Measurements from ENCODE around the gene CSTF2T.

CSTF2T gene
- long read RNA-seq, donor 1, full-length matches to known transcripts: 52 of 52 reads
- long read RNA-seq, donor 1, partial matches to known transcripts: 0 of 52 reads
- long read RNA-seq, donor 1, other reads (novel, unspliced or antisense): 0 of 52 reads
- long read RNA-seq, donor 2, full-length matches to known transcripts: 32 of 32 reads
- long read RNA-seq, donor 2, partial matches to known transcripts: 0 of 32 reads
- long read RNA-seq, donor 2, other reads (novel, unspliced or antisense): 0 of 32 reads
- long read RNA-seq, donor 3, full-length matches to known transcripts: 27 of 27 reads
- long read RNA-seq, donor 3, partial matches to known transcripts: 0 of 27 reads
- long read RNA-seq, donor 3, other reads (novel, unspliced or antisense): 0 of 27 reads
- long read RNA-seq, donor 4, full-length matches to known transcripts: 57 of 57 reads
- long read RNA-seq, donor 4, partial matches to known transcripts: 0 of 57 reads
- long read RNA-seq, donor 4, other reads (novel, unspliced or antisense): 0 of 57 reads
- long read RNA-seq, donor 5, full-length matches to known transcripts: 35 of 35 reads
- long read RNA-seq, donor 5, partial matches to known transcripts: 0 of 35 reads
- long read RNA-seq, donor 5, other reads (novel, unspliced or antisense): 0 of 35 reads
- long read RNA-seq, donor 6, full-length matches to known transcripts: 58 of 58 reads
- long read RNA-seq, donor 6, partial matches to known transcripts: 0 of 58 reads
- long read RNA-seq, donor 6, other reads (novel, unspliced or antisense): 0 of 58 reads
- long read RNA-seq, donor 7, full-length matches to known transcripts: 80 of 80 reads
- long read RNA-seq, donor 7, partial matches to known transcripts: 0 of 80 reads
- long read RNA-seq, donor 7, other reads (novel, unspliced or antisense): 0 of 80 reads
- long read RNA-seq, donor 8, full-length matches to known transcripts: 59 of 59 reads
- long read RNA-seq, donor 8, partial matches to known transcripts: 0 of 59 reads
- long read RNA-seq, donor 8, other reads (novel, unspliced or antisense): 0 of 59 reads

DNA sequence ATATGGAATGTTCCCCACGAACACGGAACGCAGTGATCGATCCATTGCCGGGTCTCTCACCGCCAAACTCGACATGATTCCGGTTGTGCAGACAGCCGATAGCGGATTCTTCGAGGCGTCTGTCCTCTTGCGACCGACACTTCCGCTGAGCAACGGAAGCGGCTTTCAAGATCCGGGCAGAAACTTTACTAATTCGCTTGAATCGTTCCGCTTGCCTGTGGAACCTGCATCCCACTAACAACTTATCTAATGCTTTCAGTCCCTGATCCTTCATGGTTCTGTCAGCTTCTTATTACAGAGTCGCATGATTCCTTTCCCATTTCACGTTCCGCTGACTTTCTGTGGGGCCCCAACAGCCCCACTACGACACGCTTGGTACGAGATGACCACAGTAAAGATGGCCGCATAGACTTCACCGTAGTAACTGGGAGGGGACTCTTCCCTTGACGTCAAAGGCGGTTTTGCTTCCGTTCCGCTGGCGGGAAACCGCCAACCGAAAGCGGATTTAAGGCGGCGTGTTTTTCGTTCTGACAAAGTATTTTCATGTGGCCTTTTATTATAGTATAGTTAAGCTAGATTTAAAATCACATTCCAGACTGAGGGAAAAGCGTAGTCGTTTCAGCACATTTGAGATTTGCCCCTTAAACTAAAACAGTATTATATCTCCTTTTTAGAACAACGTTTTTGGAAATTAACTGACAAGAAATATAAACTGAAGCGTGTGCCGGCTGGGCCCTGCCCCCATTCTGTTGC lies at the start of gene CSTF2T:
TSS of gene CSTF2T (minus strand) at position 121 of the 753 bp plus-strand sequence. CDS start at position 75, 46 bp downstream.
- DNase-seq: peak; percentile 95

DNA sequence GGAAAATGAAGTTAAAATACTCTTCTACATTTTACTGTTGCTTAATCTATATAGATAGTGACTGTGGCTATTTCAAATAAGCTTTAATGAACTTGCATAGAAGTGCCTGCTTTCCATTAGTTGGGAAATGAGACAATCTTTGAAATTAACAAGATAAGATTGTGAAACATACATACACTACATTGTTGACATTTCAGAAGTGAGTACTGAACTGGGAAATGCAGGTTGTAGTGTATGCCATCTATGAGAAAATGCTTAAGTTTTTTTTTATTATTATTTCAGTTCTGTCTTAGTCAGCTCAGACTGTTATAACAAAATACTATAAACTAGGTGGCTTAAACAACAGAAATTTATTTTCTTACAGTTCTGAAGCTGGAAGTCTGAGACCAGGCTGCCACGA lies 49.6 kb upstream of the CSTF2T start:
- DNase-seq: no peak

- DNase-seq: no peak
These were observed 47.8 kb upstream of the CSTF2T start for GRCh38 chr10:51747216-51747615.

DNA sequence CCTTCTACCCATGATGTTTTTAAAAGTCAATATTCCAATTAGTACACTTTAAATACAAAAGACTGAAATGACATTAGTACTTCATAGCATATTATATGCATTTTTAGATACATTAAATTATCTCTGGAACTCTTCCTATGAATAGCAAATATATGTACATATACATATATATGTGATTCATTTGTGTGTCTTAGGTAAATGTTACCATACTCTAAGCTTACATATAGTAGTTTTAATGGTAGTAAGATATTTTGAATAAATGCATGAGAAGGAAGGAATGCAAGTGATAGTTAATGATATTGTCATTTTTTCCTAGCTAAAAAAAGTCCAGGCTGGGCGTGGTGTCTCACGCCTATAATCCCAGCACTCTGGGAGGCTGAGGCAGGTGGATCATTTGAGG lies 46.0 kb upstream of the CSTF2T start:
- no peak for DNase-seq

DNA sequence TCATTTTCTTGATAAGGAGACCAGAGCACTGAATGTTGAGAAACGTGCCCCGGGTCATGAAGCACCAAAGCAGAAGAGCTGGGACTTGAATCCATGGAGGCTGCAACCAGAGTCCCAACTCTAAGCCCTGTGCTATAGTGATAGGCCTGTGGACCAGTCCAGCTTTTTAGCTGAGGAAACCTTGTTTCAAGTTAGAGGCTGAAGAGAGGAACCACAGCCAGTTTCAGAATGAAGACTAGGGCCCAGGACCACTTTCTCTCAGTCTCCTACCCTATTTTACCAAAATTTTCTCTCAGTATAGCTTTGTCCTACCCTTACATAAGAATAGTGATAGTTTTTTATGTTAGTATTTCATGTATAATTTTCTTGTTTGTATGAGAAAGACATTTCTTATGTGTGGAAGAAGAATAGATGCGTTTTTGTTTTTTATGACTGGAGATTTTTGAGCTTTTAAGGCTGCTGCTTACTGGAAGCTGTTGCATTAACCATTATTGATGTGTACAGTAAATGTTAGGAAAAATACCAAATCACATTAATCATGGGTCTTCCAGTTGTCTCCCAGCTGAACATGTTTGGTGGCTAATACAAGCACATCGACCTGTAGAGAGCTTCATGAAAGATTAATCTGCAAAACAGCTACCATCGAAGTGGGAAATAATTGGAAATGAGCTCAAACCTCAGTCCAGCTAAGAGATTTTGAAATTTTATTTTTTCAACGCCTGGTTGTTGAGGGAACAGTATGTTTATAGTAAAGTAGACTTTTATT lies 45.0 kb upstream of the CSTF2T start:
- DNase-seq: no peak

DNA sequence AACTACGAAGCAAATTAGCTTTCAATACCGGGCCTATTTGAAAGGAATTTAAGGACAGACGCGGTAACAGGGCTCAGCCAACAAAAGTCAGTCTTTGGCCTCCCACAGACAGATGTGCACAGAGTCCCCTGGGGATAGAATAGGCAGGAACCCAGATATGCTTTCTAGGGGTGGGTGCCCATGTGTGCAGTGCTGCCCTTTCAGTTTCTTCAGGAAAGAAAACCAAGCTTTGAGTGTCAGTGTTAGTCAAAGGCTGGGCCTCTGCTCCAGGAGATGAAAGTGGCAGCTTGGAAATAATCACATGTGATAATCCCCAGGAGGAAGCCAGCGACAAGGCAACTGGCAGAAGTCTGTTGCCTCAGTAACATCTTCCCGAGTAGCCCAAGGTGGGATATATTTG lies 43.8 kb upstream of the CSTF2T start:
- no peak for DNase-seq

DNA sequence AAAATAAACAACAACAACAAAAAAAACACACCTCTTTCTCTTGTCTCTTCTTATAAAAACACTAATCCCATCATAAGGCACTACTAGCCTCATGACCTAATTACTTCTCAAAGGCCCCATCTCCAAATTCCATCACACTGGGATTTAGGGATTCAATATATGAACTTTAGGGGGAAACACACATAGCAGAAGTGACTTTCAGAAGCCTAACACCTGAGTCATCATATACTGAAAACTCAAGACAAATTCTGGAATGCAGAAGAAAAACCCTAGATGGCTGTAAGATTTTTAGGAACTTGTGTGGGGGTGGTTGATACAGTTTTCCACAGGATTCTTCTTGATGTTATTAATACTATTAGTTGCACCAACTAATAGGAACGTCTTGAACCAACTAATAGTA lies 33.7 kb upstream of the CSTF2T start:
- DNase-seq: no peak

DNA sequence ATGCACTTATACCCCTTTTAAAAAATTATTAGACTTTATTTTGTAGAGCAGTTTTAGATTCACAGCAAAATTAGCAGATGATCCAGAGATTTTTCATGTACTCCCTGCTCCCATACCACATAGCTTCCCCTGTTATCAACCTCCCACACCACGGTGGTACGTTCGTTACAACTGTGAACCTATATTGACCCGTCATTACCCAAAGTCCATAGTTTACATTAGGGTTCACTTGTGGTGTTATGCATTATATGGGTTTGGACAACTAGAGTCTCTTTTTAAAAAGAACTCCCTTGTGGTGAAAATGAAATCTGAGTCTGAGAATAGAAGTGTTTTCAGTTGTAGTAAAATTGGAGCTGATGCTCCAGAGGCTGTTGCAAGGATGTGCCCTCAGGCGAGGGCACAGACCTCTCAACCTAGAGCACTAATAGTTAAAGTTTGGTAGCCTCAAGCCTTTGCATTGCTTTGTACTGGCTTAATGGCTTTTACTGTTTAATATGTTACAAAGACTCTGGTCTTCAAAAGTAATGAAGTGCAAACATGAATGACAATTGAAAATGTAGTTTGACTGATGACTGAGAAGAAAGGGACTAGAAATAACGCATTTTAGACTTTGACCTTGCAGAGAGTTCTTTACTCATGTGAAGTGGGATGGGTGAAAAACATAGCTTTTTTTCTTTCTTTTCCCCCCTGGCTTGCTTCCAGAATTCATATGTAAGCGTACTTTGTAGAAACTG lies 30.6 kb upstream of the CSTF2T start:
- peak; percentile 26 for DNase-seq

GRCh38 chr10:51724038-51724437 lies 24.6 kb upstream of the CSTF2T start:
- no peak for DNase-seq

DNA sequence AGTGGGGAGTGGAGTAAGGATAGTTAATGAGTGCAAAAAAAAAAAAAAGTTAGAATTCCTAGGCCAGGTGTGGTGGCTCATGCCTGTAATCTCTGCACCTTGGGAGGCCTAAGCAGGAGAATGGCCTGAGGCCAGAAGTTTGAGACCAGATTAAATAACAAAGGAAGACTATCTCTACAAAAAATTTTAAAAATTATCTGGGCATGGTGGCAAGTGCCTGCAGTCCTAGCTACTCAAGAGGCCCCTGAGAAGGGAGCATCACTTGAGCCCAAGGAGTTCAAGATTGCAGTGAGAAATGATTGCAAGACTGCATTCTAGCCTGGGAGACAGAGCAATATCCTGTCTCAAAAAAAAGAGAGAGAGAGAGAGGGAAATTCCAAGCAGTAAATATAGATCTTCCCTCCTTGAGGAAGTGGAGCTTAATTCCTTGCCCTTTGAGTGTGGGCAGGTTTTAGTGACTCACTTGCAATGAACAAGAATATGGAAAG lies 19.5 kb upstream of the CSTF2T start:
- no peak for DNase-seq

DNA sequence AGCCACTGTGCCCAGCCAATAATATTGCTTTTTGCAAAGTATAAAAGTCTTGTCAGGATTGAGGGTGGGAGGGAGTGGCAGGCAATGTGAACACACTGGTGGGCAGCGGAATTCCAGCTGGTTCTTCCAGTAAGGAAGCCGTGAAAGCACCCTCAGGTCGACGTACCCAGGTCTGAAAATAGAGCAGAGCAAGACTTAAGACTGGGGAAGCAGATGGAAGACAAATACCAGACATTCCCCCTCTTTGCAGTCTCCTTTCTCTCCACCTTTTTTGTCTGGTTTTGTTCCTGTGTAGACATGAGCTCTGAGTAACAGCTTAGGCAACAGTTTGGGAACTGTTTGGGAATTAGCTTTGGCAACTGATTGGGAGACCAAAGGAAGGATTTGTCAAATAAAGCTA lies 17.6 kb upstream of the CSTF2T start:
- DNase-seq: no peak

DNA sequence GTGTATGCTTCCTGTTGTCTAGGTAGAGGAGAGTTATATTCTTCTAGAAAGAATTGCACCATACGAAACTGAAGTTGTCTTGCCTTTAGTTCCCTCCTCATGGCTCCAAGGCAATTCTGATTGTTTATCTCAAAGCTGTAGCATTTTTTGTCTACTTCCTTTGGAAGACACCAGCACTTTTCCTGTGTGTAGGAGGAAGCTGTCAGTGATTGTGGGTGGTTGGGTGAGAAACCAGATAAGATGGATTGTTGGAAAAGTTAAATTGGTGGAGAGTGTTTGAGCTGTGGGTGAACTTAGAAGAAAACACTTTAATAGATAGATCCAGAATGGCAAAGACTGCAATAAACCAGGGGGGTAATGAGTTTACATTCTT lies 12.1 kb upstream of the CSTF2T start:
- no peak for DNase-seq

DNA sequence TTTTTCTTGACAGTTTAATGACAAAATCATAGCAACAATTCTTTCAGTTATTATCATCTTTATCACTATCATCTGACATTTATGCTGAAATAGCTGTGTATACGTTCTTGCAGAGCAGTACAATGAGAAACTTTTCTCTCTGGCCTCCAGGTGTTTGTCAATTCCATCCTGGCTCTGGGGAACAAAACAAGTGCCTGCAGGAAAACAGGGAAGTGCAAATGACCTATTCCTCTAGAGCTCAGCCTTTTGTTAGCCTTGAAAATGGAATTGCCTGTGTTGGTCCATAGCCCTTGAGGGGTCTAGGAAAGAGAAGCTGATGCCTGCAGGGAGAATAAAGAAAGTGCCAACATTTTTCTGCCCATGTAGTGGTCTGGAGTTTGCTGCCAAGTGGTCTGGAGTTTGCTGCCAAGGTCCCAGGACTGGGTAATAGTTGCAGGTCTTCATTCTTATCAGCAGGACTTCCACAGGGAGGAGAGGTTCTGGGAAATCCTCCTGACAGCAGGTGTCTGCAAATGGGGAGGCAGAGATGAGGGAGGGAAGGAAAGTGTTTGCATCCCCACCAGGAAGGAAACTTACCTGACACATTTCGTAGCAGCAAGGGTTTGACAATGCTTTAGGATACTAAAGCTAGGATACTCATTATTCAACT lies 10.1 kb upstream of the CSTF2T start:
- DNase-seq: no peak

DNA sequence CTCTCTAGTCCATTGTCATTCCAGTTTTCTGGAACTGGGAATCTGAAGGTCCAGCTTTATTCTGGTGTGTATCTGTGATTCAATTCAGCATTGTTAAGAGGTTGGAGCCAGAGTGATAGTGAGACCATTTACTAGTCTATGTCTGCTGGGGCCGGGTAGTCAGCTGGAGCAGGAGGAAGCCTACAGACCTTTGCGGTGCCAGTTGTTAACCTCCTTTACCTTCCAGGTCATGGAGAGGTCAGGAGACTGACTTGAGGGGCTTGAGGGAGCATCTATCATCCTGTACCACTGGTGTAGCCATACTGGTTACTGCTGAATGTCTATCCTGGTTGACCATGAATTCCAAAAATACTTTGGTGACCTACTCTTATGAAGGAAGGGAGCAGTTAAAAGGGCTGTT lies 9.2 kb upstream of the CSTF2T start:
- DNase-seq: no peak

DNA sequence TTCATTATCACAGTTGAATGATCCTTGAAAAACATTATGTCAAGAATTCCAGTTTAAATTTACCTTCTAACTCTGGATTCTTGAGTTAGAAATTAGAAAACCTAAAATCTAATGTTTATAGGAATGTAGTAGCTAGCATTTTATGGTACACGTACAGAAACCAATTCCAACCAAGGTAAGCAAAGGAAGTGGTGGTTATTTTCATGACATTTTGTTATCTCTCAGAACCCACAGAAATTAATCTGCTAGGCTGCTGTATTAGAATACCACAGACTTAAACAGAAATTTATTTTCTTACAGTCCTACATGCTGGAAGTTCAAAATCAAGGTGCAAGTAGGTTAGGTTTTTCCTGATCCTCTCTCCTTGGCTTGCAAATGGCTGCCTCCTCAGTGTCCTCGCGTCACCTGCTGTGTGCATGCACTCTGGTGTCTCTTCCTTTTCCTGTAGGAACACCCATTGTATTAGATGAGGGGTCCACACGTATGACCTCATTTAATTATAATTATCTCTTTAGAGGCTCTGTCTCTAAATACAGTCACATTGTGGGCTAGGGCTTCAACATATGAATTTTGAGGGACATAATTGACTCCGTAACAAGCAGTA lies 8.5 kb upstream of the CSTF2T start:
- DNase-seq: no peak

DNA sequence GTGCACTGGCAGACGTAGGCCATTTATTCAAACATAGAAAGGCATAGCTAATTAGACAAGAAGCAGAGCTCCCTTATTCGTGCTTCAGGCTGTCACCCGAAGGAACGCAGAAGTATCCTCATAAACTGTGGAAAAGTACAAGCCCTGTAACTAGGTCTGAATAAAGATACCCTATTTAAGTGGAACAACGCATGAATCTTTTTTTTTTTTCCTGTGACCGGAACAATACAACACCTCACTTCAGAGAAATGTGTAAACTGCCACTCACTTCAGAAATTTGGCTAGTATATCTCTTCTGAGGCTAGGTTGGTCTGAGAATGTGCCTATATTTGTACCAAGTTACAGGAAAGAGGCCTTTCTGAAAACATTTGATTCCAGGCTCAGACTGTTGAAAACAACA lies 8.0 kb upstream of the CSTF2T start:
- no peak for DNase-seq

- no peak for DNase-seq
These were observed 6.8 kb upstream of the CSTF2T start for GRCh38 chr10:51706225-51706624.

DNA sequence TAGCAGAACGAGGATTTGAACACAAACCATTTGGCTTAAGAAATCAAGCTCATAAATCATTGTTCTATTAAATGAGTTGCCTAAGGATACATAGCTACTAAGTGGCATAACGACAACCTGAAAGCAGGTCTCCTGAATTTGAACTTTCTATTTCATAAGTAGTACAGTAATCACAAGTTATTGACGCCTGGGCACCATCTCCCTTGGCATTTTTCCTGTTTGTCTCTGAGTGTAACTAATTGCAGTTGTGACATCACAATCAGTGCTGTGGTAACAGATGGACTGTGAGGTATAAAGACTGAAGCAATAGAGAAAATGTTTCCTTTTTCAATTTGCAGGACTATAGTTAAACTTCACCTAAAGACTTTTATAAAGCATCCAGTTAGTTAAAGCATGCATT lies 6.4 kb upstream of the CSTF2T start:
- DNase-seq: no peak

- no peak for DNase-seq
These were observed 928 bp upstream of the CSTF2T start for GRCh38 chr10:51700228-51700817.

DNA sequence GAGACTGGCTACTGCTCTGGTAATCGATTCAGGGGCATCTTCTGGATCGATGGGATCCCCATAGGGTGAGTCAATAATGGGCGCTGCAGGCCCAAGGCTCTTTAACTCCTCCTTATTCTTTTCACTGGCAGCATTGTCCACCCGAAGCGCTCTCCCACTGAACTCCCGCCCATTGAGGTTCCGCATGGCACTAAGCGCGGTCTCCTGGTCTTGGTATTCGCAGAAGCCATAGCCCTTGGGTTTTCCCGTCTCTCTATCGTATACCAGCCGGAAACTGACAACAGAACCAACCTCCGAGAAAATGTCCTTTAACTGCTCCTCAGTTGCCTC lies 285 bp downstream of the CSTF2T start:
- DNase-seq: no peak

Data from right kidney (tissue), 9 donors.